Measurements from ENCODE around the gene ALOX12B. TPM values are rescaled to one million over a fixed set of nuclear protein-coding genes. Genes with fewer than 3 reads are reported as not detected.
A peak's percentile ranks its signal among the peaks of the same experiment; 100 is the strongest.

Gene ALOX12B
- total and polyA plus RNA-seq, 2 of the 13 experiments (the other 11 are each of a cell fraction or from before 2014, with no cell fraction given), result 0.13 TPM; not detected in 1

- no peak for FAIRE-seq
- TF ChIP-seq ZNF788 (CRISPR knock-in tag; IDR thresholded peaks at IDR 0.05; ENCODE audit: borderline replicate concordance) (no peak), ZUFSP (CRISPR knock-in tag; IDR thresholded peaks at IDR 0.05; ENCODE audit: borderline replicate concordance) (no peak), MIER2 (CRISPR knock-in tag; IDR thresholded peaks at IDR 0.05) (no peak), MTF2 (CRISPR knock-in tag; IDR thresholded peaks at IDR 0.05; ENCODE audit: borderline replicate concordance) (no peak), JUNB (CRISPR knock-in tag; IDR thresholded peaks at IDR 0.05; ENCODE audit: borderline replicate concordance) (no peak), SP140L (CRISPR knock-in tag; IDR thresholded peaks at IDR 0.05; ENCODE audit: borderline replicate concordance) (no peak), ZC3H4 (CRISPR knock-in tag; IDR thresholded peaks at IDR 0.05; ENCODE audit: borderline replicate concordance) (no peak), ZNF687 (CRISPR knock-in tag; IDR thresholded peaks at IDR 0.05) (peak; percentile 38; the same call in 1 of the 2 replicates), PRMT3 (CRISPR knock-in tag; IDR thresholded peaks at IDR 0.05; ENCODE audit: borderline replicate concordance, low read depth) (no peak), ZNF816 (CRISPR knock-in tag; IDR thresholded peaks at IDR 0.05; ENCODE audit: borderline replicate concordance) (no peak), ZNF512B (CRISPR knock-in tag; IDR thresholded peaks at IDR 0.05; ENCODE audit: borderline replicate concordance) (no peak), LBX2 (CRISPR knock-in tag; IDR thresholded peaks at IDR 0.05; ENCODE audit: borderline replicate concordance) (no peak), LCORL (IDR thresholded peaks at IDR 0.05) (no peak), LCORL (CRISPR knock-in tag; IDR thresholded peaks at IDR 0.05) (0 out of 2 replicates have a peak, but pooled peaks have one; percentile 20), ZC3H13 (CRISPR knock-in tag; IDR thresholded peaks at IDR 0.05) (0 out of 2 replicates have a peak, but pooled peaks have one; percentile 46), NBN (conservative IDR thresholded peaks at IDR 0.05) (no peak)
Measured at GRCh38 chr17:8064561-8065019, 22.9 kb downstream of the ALOX12B start.

More at GRCh38 chr17:8064561-8065019, 22.9 kb downstream of the ALOX12B start:
- Histone ChIP-seq H2AFZ (ENCODE audit: low read length) (no peak overlapping the region), H3K27me3 (ENCODE audit: control insufficient read depth in 1 of 2, insufficient read depth in 2 of 2, low read length in 2 of 2) (peaks cover 6 to 24% of the 10 kb centered on the region in 2 experiments; a peak in 4 of 5 replicates), H3K27ac (ENCODE audit: extremely low read length, insufficient read depth, low read length) (no peak overlapping the region), H3K4me3 (replicated peaks in 1 of 3; ENCODE audit: insufficient read depth in 1 of 3, low read depth in 2 of 3, low read length in 3 of 3) (no peak overlapping the region), H3K36me3 (replicated peaks in 1 of 2; ENCODE audit: control insufficient read depth in 1 of 2, insufficient read depth in 2 of 2, low read length in 2 of 2) (no peaks in the 10 kb centered on the region), H4K20me1 (ENCODE audit: insufficient read depth, low read length) (peaks cover 40% of the 10 kb centered on the region), H3K9ac (ENCODE audit: insufficient read depth, low read depth, low read length) (no peak overlapping the region), H3K4me2 (ENCODE audit: low read depth, low read length) (no peak overlapping the region), H3K4me1 (ENCODE audit: insufficient read depth, low read length) (peaks cover 5% of the 10 kb centered on the region; the same call in 1 of the 2 replicates), H3K79me2 (ENCODE audit: insufficient read depth, low read length) (no peaks in the 10 kb centered on the region), H3K9me3 (ENCODE audit: low read length) (no peaks in the 10 kb centered on the region)
- POLR2A ChIA-PET, result no interaction called here
- in situ Hi-C loops (cut with HindIII; ENCODE audit: extremely low pct_ligation_motif_present, low pct_unique_long_range_greater_than_20kb) (no loop called here), intact Hi-C loops (cut with micrococcal nuclease; ENCODE audit: unreplicated experiment) (loop anchor here (5.0 kb wide), 1 partner anchor 48 kb away; no protein-coding TSS in a partner anchor)
- 40% methylated on average over 6 of the region's 6 CpGs for WGBS (ENCODE audit: low lambda C conversion rate)
- ATAC-seq (no peak), DNase-seq (ENCODE audit: low spot score) (no peak)
- CTCF ChIA-PET (ENCODE audit: low intra/inter-chr PET ratio, low total read pairs), result no interaction called here
- BruUV-seq (replicated peaks), result no TSS peak

All from HepG2 (cell line).